Right lobe of liver (tissue), 4 donors: ENCODE results near the gene ITM2B.

Experiments used
- POLR2A ChIP-seq: fragments of 450-650 bp; IDR thresholded peaks from one replicate; pipeline ENCODE4 v1.6.1; 2017; ENCODE audit warnings: antibody characterized with exemption, mild to moderate bottlenecking
- TF ChIP-seq, protein P1 (sequence below), 4 donors: fragments of 200-600 bp in 3 of 4; fragments of 450-650 bp in 1 of 4; IDR thresholded peaks; one replicate each; pipeline versions ENCODE4 v1.5.1 to v1.8.0; 2016 to 2022; ENCODE audit warnings: antibody characterized with exemption in 4 of 4, mild to moderate bottlenecking in 2 of 4
- donor health status: DM: no; HTN: no; CAD: no.
- donor health status: DM: no; HTN: no; CAD: no.
- donor health status: DM: no; HTN: yes; CAD: no.

GRCh38 chr13:48251611-48252081 lies 18.6 kb downstream of the ITM2B start:
- TF ChIP-seq, protein P1, sequence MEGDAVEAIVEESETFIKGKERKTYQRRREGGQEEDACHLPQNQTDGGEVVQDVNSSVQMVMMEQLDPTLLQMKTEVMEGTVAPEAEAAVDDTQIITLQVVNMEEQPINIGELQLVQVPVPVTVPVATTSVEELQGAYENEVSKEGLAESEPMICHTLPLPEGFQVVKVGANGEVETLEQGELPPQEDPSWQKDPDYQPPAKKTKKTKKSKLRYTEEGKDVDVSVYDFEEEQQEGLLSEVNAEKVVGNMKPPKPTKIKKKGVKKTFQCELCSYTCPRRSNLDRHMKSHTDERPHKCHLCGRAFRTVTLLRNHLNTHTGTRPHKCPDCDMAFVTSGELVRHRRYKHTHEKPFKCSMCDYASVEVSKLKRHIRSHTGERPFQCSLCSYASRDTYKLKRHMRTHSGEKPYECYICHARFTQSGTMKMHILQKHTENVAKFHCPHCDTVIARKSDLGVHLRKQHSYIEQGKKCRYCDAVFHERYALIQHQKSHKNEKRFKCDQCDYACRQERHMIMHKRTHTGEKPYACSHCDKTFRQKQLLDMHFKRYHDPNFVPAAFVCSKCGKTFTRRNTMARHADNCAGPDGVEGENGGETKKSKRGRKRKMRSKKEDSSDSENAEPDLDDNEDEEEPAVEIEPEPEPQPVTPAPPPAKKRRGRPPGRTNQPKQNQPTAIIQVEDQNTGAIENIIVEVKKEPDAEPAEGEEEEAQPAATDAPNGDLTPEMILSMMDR (IDR thresholded peaks at IDR 0.05), result no peak
- TF ChIP-seq POLR2A, result no peak
